Measurements from ENCODE around the gene C3orf22. TPM values are rescaled to one million over a fixed set of nuclear protein-coding genes. Genes with fewer than 3 reads are reported as not detected.

Gene C3orf22
- total RNA-seq, 3 donors from 2014 or later: not detected

DNA sequence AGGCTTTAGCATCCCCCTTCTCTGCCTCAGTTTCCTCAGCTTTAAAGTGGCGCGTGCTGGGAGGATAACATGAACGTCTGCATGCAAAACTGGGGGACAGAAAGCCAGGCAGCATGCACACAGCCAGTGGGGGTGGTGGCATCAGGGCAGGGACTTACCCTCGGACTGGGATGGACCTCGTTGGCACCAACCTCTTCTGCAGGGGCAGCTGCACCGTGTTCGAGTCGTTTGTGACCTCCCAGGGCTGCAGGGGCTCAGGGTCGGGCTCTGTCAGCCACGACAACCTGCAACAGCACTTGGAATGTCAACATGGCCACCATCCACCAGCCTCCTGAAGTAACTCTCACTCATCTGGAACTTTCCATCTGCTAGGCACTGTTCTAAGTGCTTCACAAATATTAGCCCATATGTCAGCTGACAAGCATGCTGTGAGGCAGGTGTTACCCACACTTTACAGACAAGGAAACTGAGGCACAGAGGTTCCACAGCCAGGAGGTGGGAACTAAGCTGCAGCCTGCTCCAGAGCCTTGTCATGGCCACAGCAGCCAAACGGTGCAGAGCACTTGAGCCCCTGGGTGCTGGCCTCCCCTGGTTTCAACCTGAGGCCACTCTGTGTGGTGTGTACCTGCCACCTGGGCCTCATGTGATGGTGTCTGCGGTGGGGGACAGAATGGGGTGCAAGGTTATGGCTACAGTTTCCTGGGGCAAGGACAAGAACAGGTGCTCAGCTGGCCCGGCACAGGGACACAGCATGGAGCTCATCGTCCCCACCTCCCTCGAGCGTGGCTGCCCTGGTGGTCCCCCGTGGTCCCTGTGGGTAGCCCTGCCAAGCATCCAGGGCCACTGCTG is 6.7 kb downstream of the C3orf22 start:
- DNase-seq: no peak
- Mint-ChIP-seq H3K4me1 (ENCODE audit: low read depth) (no peaks in the 10 kb centered on the region), H3K36me3 (ENCODE audit: insufficient read depth) (no peaks in the 10 kb centered on the region), H3K9me3 (no peaks in the 10 kb centered on the region), H3K4me3 (no peak overlapping the region), H3K27me3 (ENCODE audit: low read depth) (peaks cover 6% of the 10 kb centered on the region)
- ATAC-seq: no peak

DNA sequence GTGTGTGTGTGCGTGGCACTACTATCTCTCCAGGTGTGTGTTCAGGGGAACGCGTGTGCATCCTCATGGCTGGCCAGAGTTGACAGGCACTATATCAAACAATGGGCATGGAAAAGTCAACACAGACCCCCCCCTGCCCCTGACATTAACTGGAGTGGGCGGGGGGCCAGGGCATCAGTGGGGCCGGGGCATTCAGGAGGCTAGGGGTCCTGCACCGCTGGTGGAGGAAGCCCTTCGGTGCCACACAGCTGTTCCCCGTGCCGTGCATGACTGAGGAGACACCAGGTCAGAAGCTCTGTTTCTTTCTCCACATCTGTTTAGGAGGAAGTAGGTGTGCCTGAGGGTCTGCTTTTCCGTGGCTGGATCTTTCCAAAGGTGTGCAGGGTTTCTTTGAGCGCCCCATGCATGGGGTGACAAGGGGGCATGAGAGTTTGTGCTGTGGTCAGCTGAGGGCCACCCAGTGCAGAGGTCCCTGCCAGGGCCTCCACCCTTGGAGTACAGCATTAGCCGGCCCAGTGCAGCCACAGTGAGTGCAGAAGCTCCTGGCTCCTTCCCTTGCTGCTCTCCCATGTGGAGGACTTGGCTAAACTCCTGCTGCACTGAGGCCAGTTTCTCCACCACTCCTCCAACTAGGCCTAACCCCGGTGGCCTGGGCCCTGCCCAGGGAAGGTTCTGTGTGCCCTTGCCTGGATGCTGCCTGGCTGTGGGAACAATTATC is 7.5 kb downstream of the C3orf22 start:
- no peak for DNase-seq
- Mint-ChIP-seq H3K9me3 (no peaks in the 10 kb centered on the region), H3K4me3 (no peak overlapping the region), H3K27me3 (ENCODE audit: low read depth) (peaks cover 11% of the 10 kb centered on the region), H3K36me3 (ENCODE audit: insufficient read depth) (no peaks in the 10 kb centered on the region), H3K4me1 (ENCODE audit: low read depth) (no peaks in the 10 kb centered on the region)
- ATAC-seq: no peak

DNA sequence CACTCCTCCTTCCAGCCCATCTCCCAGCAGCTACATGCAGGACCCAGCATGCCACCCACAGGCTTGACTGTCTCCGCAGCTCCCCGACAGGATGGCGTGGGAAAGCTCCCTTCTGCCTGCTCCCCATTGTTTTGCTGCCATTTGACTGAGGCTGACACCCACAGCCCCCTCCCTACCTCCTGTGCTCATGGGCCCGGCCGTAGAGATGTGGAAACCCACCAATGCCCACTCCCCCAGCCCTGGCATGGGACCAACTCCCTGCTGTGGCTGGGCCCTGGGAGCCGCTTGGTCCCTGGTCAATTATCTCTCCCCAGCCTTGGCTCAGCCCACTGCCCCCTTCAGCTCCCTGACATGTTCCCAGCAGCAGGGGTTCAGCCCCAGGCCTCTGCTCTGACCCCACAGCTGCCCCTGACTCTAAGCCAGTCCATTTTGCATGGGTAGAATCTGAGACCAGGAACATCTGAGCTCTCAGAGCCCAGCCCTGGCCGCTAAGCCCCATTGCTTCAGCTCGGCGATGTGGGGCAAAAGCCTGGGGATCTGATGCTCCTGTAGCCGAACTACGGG is 8.2 kb downstream of the C3orf22 start:
- H3K9me3 Mint-ChIP-seq: no peaks in the 10 kb centered on the region
- ATAC-seq (no peak), DNase-seq (no peak)
- peaks cover 12% of the 10 kb centered on the region for H3K27me3 Mint-ChIP-seq (ENCODE audit: low read depth)
- no peak overlapping the region for H3K4me3 Mint-ChIP-seq
- H3K4me1 Mint-ChIP-seq (ENCODE audit: low read depth): no peaks in the 10 kb centered on the region
- H3K36me3 Mint-ChIP-seq (ENCODE audit: insufficient read depth): no peaks in the 10 kb centered on the region

DNA sequence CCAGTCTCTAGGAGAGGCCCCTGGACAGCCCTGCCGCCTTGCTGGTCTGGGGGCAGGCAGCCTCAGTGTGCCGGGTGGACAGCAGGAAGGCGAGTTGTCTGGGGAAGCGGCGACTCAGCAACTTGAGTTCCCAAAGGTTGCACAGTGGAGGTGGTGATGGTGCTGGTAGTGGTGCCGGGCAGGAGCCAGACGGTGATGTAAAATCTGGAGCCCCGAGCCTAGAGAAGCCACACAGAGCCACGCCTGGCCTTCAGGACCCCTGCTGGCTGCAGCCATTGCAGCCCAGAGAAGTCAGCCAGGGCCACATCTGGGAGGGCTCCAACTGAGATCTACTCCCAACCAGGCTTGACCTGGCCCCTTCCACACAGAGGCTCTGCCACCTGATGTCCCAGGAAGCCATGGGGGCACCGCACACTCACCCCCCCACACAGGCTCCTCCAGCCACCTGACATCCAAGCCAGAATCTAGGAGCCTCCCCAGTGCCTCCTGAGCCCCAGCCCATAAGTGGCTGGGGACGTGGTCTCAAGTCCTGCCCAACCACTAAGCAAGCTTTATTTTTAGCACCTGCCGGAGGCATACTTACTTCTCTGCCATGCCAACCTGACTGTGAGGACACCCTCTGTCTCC is 8.8 kb downstream of the C3orf22 start:
- no peak for ATAC-seq
- DNase-seq: no peak
- peaks cover 12% of the 10 kb centered on the region for H3K27me3 Mint-ChIP-seq (ENCODE audit: low read depth)

DNA sequence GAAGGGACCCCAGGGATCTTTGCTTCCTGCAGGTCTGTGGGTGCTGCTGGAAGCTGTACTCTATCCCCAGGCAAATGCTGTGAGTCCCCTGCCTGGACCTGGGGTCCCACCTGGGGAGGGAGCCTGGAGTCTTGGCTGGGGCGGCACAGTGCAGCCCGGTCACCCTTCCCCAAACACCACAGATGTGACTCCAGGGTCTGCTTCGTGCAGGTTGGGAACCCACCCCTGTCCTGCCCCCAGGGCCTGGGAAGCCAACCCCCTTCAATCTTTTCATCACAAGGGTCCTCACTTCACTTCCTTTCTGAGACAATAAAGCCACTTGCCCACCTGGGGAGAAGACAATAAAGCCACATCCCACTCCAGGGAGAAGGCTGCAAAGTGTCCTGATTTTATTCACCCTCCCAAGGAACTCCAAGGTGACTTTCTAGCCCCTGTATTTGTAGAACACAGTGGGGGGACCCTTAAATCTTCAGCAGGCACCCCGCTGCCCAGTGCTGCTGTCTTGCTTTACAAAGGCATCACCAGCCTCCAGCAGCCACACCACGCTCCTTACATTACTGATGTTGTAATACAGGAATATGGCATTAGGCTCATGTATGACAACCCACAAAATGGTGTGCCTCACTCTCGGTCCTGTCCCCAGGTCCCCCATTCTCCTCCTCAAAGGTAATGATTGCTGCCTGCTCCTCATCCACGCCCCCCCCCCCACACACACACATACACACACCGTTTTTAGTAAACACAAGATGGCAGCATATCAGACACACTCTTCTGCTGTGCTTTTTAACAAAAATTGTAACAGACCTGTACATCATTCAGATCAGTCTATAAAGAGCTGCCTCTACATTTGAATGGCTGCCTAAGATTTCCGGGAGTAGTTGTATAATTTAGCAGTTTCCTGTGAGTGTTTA is 9.9 kb downstream of the C3orf22 start:
- ATAC-seq (no peak), DNase-seq (no peak)

More for the DNA sequence above, 8.8 kb downstream of the C3orf22 start:
- no peaks in the 10 kb centered on the region for H3K9me3 Mint-ChIP-seq
- H3K4me1 Mint-ChIP-seq (ENCODE audit: low read depth): no peaks in the 10 kb centered on the region
- H3K36me3 Mint-ChIP-seq (ENCODE audit: insufficient read depth): no peaks in the 10 kb centered on the region
- no peak overlapping the region for H3K4me3 Mint-ChIP-seq

DNA sequence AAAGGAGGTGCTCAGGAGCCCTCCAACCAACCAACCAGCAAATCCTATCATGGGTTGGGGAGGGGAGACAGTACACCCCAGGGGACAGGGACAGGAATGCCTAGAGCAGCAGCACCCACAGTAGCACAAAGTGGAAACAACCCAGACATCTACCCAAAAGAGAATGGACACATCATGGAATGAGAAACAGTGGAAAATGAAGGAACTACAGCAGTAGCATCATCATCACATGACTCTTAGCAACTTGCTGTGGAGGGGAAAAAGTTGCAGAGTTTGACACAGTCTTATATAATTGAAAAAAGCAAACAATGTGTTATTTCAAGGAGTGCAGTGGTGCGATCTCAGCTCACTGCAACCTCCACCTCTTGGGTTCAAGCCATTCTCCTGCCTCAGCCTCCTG is 11.0 kb downstream of the C3orf22 start:
- Mint-ChIP-seq H3K27me3 (ENCODE audit: low read depth) (peaks cover 12% of the 10 kb centered on the region), H3K4me1 (ENCODE audit: low read depth) (no peaks in the 10 kb centered on the region), H3K9me3 (no peaks in the 10 kb centered on the region), H3K4me3 (no peak overlapping the region), H3K36me3 (ENCODE audit: insufficient read depth) (no peaks in the 10 kb centered on the region)
- no peak for DNase-seq
- no peak for ATAC-seq

More for the DNA sequence above, 9.9 kb downstream of the C3orf22 start:
- Mint-ChIP-seq H3K36me3 (ENCODE audit: insufficient read depth) (no peaks in the 10 kb centered on the region), H3K9me3 (no peaks in the 10 kb centered on the region), H3K4me3 (no peak overlapping the region), H3K4me1 (ENCODE audit: low read depth) (no peaks in the 10 kb centered on the region), H3K27me3 (ENCODE audit: low read depth) (peaks cover 12% of the 10 kb centered on the region)

DNA sequence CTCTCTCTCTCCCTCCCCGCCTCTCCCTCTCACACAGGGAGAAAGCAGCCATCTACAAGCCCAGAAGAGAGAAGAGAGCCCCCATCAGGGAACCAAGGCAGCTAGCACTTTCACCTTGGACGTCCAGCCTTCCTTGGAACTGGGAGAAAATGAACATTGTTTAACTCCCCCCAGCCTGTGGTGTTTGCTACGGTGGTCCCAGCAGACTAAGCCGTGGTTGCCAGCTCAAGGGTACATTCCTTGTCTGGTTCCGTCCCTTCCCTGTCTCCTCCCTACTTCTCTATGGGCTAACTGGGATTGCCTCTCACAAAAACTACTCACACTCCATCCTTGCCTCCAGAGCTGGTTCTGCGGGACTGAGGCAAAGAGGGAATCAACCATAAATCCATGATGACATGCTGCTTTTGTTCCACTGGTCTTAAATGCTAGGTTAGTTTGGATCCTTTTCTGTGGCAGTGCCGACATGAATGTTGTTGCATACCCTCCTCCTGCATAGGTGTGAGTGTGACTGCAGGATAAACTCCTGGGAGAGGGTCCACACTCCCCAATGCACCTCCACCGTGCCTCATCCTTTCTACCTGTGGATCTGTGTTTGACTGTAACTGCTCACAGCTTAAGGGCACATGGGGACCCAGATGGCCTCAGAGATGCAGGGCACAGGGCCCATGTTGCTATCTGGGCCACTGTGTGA is 12.0 kb downstream of the C3orf22 start:
- Mint-ChIP-seq H3K36me3 (ENCODE audit: insufficient read depth) (no peaks in the 10 kb centered on the region), H3K4me3 (no peak overlapping the region), H3K27me3 (ENCODE audit: low read depth) (peaks cover 12% of the 10 kb centered on the region), H3K4me1 (ENCODE audit: low read depth) (no peaks in the 10 kb centered on the region), H3K9me3 (no peaks in the 10 kb centered on the region)
- ATAC-seq (no peak), DNase-seq (no peak)

DNA sequence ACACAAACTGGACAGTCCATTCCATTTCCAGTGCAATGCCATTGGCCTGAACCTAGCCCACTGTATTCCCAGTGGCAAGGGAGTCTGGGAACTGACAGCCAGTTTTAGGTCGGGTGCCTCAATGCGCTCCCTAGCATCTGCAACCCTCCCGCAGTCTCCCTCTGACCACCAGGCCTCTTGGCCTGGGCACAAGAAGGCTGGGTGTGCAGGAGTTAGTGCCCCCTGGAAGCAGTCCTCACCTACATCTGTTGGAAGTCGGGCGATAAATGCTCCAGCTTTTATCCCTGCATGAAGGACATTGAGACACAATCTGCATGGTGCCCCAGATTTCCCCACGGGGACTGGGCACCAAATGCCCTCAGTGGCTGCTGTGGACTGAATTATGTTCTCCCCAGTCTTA is 12.7 kb downstream of the C3orf22 start:
- Mint-ChIP-seq H3K9me3 (no peaks in the 10 kb centered on the region), H3K27me3 (ENCODE audit: low read depth) (peaks cover 10% of the 10 kb centered on the region), H3K4me3 (no peak overlapping the region), H3K36me3 (ENCODE audit: insufficient read depth) (no peaks in the 10 kb centered on the region), H3K4me1 (ENCODE audit: low read depth) (no peaks in the 10 kb centered on the region)
- DNase-seq: no peak
- ATAC-seq: no peak

DNA sequence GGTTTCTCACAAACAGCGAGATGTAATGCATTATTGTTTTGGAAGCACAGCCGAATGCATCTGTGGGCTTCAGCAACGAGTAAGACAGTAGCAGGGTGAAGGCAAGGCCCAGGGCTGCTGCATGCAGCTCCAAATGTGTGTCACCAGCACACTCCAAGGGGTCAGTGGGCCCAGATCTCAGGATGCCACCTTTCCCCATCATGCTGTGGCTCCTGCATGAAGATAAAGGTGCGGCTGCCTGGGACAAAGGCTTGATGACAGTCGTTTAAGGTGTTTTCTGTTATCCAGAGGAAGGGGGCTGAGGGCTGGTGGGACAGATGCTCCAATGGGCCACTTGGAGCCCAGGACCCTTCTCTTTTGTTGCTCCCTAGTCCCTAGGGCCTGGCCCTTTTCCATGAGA is 13.2 kb downstream of the C3orf22 start:
- Mint-ChIP-seq H3K9me3 (no peaks in the 10 kb centered on the region), H3K4me3 (no peak overlapping the region), H3K4me1 (ENCODE audit: low read depth) (no peaks in the 10 kb centered on the region), H3K27me3 (ENCODE audit: low read depth) (peaks cover 7% of the 10 kb centered on the region), H3K36me3 (ENCODE audit: insufficient read depth) (no peaks in the 10 kb centered on the region)
- DNase-seq: no peak
- ATAC-seq: no peak

DNA sequence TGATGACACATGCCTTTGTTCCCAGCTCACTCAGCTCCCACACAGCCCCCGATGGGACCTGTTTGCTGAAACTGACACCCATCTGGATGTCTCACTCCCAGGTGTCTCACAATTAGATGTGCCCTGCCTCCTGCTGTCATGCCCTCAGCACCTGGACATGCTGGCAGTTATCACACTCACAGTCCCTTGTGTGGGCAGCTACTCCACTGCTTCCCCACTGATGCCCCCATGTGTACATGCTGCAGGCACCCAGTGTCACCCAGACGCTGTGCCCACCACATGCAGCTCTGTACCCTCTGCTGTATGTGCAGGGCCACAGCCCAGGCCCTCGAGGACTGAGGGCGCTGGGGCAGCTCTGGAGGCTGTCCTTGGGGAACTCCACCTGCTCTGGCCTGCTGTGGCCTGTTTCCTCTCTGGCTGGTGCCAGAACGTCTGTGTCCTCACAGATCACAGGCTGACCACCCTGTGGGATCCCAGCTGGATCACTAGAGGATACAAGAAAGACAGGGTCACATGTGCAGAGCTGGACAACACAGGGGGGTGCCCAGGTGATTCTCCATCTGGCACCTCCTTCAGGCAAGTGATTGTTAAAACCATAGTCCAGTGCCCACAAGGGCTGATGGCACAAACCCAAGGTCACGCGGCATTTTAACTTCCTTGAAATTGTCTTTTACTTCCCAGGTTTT is 14.0 kb downstream of the C3orf22 start:
- H3K27me3 Mint-ChIP-seq (ENCODE audit: low read depth): peaks cover 7% of the 10 kb centered on the region
- DNase-seq (no peak), ATAC-seq (no peak)
- H3K9me3 Mint-ChIP-seq: no peaks in the 10 kb centered on the region
- H3K4me1 Mint-ChIP-seq (ENCODE audit: low read depth): no peaks in the 10 kb centered on the region
- no peak overlapping the region for H3K4me3 Mint-ChIP-seq
- no peaks in the 10 kb centered on the region for H3K36me3 Mint-ChIP-seq (ENCODE audit: insufficient read depth)

DNA sequence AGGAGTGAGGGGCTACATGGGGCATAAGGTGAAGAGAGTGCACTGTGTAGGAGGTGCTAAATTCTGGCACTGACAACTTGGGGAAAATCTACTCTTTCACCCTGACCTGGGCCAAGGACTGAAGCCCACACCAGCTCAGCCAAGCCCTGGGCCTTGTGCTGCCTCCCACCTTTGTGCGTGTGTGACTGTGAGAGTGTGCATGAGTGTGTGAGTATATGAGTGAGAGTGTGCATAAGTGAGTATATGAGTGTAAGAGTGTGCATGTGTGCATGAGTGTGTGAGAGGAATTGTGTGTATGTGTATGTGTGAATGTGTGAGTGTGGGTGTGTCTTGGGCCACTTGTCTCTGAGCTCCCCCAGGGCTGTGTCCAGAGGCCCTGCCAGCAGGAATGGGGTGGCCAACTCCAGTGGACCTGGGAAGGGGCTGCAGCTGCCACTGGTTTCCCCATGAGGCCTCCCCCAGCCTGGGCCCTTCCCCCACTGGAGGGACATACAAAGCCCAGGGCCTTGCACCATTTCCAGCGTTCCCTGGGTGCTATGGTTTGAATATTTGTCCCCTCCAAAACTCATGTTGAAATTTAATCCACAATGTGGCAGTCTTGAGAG is 15.2 kb downstream of the C3orf22 start:
- Mint-ChIP-seq H3K4me3 (no peak overlapping the region), H3K27me3 (ENCODE audit: low read depth) (peaks cover 7% of the 10 kb centered on the region), H3K36me3 (ENCODE audit: insufficient read depth) (no peaks in the 10 kb centered on the region), H3K9me3 (no peaks in the 10 kb centered on the region), H3K4me1 (ENCODE audit: low read depth) (no peaks in the 10 kb centered on the region)
- no peak for ATAC-seq
- DNase-seq: no peak

DNA sequence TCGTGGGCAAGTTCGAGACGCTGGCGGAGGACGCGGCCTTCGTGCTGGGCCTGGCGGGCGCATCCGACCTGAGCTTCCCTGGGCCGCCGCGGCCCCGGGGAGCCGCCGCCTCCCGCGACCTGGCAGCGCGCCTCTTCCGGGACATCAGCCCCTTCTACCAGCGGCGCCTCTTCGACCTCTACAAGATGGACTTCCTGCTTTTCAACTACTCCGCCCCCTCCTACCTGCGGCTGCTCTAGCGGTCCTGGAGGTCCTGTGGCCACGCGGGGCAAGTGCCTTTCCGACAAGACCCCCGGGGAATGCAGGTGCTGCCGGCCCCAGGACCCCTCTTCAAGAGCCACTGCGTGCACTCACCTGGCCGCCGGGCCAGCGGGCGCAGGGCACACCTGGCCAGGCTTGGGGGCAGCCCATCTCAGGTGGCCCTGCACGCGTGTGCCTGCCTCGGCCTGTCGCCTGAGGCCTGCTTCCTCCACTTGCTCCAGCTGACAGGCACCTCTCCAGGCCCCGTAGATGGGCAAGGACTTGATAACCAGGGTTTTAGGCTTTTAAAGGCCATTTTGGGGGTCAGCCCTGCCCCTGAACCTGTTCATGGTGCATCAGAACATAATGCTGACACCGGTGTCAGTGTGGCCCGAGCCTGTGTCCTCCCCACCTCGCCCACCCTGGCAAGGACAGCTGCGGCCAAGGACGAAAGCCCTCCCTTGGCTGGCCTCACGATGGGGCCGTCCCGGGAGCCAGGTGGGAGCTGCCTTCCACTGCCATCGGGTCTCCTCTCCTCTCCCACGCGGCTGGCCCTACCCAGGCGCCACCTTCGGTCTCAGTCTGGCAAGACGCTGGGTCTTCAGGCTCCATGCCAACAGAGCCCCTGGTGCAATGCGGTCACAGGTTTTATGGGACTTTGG is 16.1 kb downstream of the C3orf22 start:
- ATAC-seq: no peak

More for the DNA sequence above, 16.1 kb downstream of the C3orf22 start:
- H3K4me1 Mint-ChIP-seq (ENCODE audit: low read depth): no peaks in the 10 kb centered on the region
- H3K36me3 Mint-ChIP-seq (ENCODE audit: insufficient read depth): no peaks in the 10 kb centered on the region
- peaks cover 7% of the 10 kb centered on the region for H3K27me3 Mint-ChIP-seq (ENCODE audit: low read depth)
- DNase-seq: no peak
- H3K4me3 Mint-ChIP-seq: no peak overlapping the region
- no peaks in the 10 kb centered on the region for H3K9me3 Mint-ChIP-seq
